ENCODE results near the gene NUAK2.

GRCh38 chr1:205287767-205288559 is 33.6 kb downstream of the NUAK2 start:
- TF ChIP-seq SIN3A (IDR thresholded peaks at IDR 0.05; ENCODE audit: borderline replicate concordance, insufficient read depth, low read length) (no peak), REST (IDR thresholded peaks at IDR 0.05; ENCODE audit: insufficient read depth in 1 of 2, low read depth in 2 of 2, low read length in 2 of 2) (0 out of 4 replicates have a peak, but pooled peaks of 1 of the 2 experiments have one; percentile 16), POLR2AphosphoS5 (IDR thresholded peaks at IDR 0.05; ENCODE audit: low read depth, low read length) (no peak), TAF1 (IDR thresholded peaks at IDR 0.05; ENCODE audit: borderline replicate concordance, insufficient read depth, low read length) (no peak), FOXP2 (optimal IDR thresholded peaks at IDR 0.05; ENCODE audit: borderline replicate concordance, extremely low read depth, extremely low read length, insufficient read depth) (no peak)
